Fibroblast of the aortic adventitia (primary cell): Measurements from ENCODE around the gene FAM89A. TPM values are rescaled to one million over a fixed set of nuclear protein-coding genes. Genes with fewer than 3 reads are reported as not detected.

ENCODE experiments used
- DNase-seq: peaks from one replicate; pipeline ENCODE4 v3.0.0-alpha.2; 2010; ENCODE audit warnings: low read depth
- H3K4me3 ChIP-seq: 2 replicates; pipeline ENCODE4 v1.5.1; 2011; ENCODE audit warnings: low read depth, mild to moderate bottlenecking, control low read depth, low read length, moderate library complexity
- CTCF ChIP-seq: IDR thresholded peaks from 2 replicates; pipeline ENCODE4 v1.5.1; 2011; ENCODE audit warnings: mild to moderate bottlenecking, low read length, control low read depth, inconsistent platforms; ENCODE audit not compliant: insufficient read depth
- total RNA-seq: library from RNA; depleted of rRNA; stranded (reverse); fragments of >200 nt; gene quantifications from 2 replicates; pipeline ENCODE4 v1.2.3, GENCODE V29; 2012; ENCODE audit warnings: low replicate concordance

Gene FAM89A
- total RNA-seq, 1 donor = 2.0 TPM

DNA sequence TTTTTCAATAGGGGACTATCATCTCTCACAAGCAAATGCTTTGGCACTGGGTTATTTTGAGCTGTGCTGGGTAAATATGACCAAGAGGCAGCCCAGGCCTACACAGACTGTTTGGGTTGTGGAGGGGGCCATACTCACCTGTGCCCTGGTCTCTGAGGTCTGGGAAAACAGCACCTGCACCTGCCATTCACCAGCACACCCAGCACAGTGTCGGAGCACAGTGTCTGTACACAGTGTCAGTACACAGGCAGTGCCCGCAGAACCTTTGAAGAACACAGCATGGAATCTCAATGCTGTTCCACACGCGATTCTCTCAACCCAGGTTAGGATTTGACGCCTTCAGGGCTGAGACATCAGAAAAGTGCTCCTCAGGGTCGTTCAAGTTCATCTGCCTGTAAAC is 35.0 kb upstream of the FAM89A start:
- no peak for DNase-seq
- H3K4me3 ChIP-seq = no peak overlapping the region
- TF ChIP-seq CTCF = no peak

DNA sequence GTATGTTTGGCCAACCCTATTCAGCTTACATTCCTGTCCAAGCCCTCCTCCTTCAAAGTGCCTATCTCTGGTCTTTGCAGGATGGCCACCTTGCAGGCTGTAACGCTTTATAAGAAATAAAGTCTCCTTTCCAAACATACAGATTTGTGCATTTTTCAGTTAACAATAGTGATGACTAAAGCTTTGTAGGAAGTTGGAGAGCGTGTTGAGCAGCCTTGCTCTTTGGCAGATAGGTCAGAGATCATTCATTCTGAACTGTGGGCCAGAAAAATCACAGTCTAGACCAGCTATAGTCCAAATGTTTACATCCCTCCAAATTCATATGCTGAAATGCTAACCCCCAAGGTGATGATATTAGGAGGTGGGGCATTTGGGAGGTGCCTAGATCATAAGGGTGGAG is 34.0 kb upstream of the FAM89A start:
- TF ChIP-seq CTCF = no peak
- no peak for DNase-seq
- H3K4me3 ChIP-seq = no peak overlapping the region

- TF ChIP-seq CTCF = no peak
- DNase-seq = no peak
- H3K4me3 ChIP-seq = no peak overlapping the region
Observed at GRCh38 chr1:231073331-231073730, 33.3 kb upstream of the FAM89A start.

DNA sequence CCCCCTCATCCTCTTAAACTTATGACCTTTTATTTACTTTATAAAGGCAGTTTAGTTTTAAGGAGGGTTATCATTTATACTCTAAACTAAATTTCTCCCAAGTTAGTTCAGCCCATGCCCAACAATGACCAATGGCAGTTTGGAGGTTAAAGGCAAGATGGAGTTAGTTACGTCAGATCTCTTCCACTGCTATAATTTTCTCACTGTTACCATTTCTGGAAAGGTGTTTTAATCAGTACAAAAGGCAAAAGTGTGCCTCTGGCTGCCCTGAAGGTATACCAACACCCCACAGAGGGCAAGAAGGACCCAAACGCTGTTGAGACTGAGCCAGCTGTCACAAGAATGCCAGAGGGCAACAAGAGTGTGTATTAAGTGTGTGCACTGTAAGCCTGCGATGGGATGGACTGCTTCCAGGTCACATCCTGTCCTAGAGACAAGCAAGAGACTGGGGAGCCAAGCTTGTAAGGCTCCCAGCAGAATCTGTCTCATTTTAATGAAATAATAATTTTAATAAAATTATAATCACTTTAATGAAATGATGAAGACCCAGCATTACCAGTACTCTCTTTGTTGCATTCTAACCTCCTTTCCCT is 32.5 kb upstream of the FAM89A start:
- no peak for TF ChIP-seq CTCF
- DNase-seq = no peak
- no peak overlapping the region for H3K4me3 ChIP-seq

GRCh38 chr1:231072041-231072440 is 32.0 kb upstream of the FAM89A start:
- DNase-seq = no peak
- no peak overlapping the region for H3K4me3 ChIP-seq
- no peak for TF ChIP-seq CTCF

- no peak for TF ChIP-seq CTCF
- DNase-seq = peak; percentile 9
- no peak overlapping the region for H3K4me3 ChIP-seq
Observed at GRCh38 chr1:231070758-231071444, 30.8 kb upstream of the FAM89A start.
